GM18498 (cell line): ENCODE results near the gene POU5F1.
A peak's percentile ranks its signal among the peaks of the same experiment; 100 is the strongest.
"Not testable (repeated sequence)": the region's sequence is repeated elsewhere in the genome, so short reads cannot be mapped to it uniquely, and the experiment has no call there.

Experiments used
- ATAC-seq: cut with Tn5 transposase; IDR thresholded peaks from one replicate; pipeline ENCODE4 v1.9.1; 2021; ENCODE audit warnings: mild to moderate bottlenecking, moderate library complexity; ENCODE audit not compliant: unreplicated experiment

The POU5F1 gene

GRCh38 chr6:31170600-31170881 lies at the start of gene POU5F1:
Gene POU5F1, minus strand, starts transcription at chr6:31170682. Its CDS starts 62 bp downstream, at chr6:31170620.
- no peak for ATAC-seq

- ATAC-seq, result no peak
Measured at GRCh38 chr6:31216208-31216898, 45.9 kb upstream of the POU5F1 start.

GRCh38 chr6:31215216-31215615 lies 44.7 kb upstream of the POU5F1 start:
- ATAC-seq, result not testable (repeated sequence)

GRCh38 chr6:31214516-31214915 lies 44.0 kb upstream of the POU5F1 start:
- no peak for ATAC-seq

GRCh38 chr6:31210741-31211532 lies 40.5 kb upstream of the POU5F1 start:
- ATAC-seq, result no peak

GRCh38 chr6:31210123-31210522 lies 39.6 kb upstream of the POU5F1 start:
- ATAC-seq, result no peak

- no peak for ATAC-seq
Measured at GRCh38 chr6:31209137-31209536, 38.7 kb upstream of the POU5F1 start.

- ATAC-seq, result no peak
Measured at GRCh38 chr6:31208506-31208905, 38.0 kb upstream of the POU5F1 start.

- ATAC-seq, result no peak
Measured at GRCh38 chr6:31205638-31206037, 35.2 kb upstream of the POU5F1 start.

- ATAC-seq, result no peak
Measured at GRCh38 chr6:31204751-31205145, 34.3 kb upstream of the POU5F1 start.

- ATAC-seq, result peak; percentile 55
Measured at GRCh38 chr6:31203345-31203979, 33.0 kb upstream of the POU5F1 start.

- ATAC-seq, result no peak
Measured at GRCh38 chr6:31202259-31203166, 32.0 kb upstream of the POU5F1 start.

GRCh38 chr6:31199105-31199452 lies 28.6 kb upstream of the POU5F1 start:
- not testable (repeated sequence) for ATAC-seq

- ATAC-seq, result peak; percentile 63
Measured at GRCh38 chr6:31197559-31198305, 27.2 kb upstream of the POU5F1 start.

- ATAC-seq, result peak; percentile 4
Measured at GRCh38 chr6:31196251-31197022, 26.0 kb upstream of the POU5F1 start.

- ATAC-seq, result not testable (repeated sequence)
Measured at GRCh38 chr6:31195308-31195979, 25.0 kb upstream of the POU5F1 start.

GRCh38 chr6:31194061-31194834 lies 23.8 kb upstream of the POU5F1 start:
- ATAC-seq, result no peak

- ATAC-seq, result no peak
Measured at GRCh38 chr6:31193206-31193605, 22.7 kb upstream of the POU5F1 start.
